ENCODE measurements around the gene DCAF15.

DNA sequence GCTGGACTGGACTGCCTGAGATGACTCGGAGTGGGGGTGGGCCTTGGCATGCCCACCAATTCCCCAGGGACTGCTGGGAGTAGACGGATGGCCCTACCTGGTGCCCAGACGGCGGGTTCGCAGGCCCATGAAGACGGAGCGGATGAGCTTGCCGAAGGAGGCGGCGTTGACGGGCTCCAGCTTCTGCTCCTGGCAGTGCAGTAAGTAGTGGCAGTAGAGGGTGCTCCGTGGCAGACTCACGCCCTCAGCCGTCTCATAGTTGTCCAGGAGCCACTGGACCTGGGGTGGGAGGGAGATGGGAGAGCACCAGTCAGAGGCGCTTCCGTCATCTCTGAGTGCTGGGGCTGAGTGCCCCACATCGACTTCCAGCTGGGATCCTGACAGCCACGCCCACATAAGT lies 17.6 kb downstream of the DCAF15 start:
- TF ChIP-seq, protein P1, sequence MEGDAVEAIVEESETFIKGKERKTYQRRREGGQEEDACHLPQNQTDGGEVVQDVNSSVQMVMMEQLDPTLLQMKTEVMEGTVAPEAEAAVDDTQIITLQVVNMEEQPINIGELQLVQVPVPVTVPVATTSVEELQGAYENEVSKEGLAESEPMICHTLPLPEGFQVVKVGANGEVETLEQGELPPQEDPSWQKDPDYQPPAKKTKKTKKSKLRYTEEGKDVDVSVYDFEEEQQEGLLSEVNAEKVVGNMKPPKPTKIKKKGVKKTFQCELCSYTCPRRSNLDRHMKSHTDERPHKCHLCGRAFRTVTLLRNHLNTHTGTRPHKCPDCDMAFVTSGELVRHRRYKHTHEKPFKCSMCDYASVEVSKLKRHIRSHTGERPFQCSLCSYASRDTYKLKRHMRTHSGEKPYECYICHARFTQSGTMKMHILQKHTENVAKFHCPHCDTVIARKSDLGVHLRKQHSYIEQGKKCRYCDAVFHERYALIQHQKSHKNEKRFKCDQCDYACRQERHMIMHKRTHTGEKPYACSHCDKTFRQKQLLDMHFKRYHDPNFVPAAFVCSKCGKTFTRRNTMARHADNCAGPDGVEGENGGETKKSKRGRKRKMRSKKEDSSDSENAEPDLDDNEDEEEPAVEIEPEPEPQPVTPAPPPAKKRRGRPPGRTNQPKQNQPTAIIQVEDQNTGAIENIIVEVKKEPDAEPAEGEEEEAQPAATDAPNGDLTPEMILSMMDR (IDR thresholded peaks at IDR 0.05), result no peak
- TF ChIP-seq POLR2A (IDR thresholded peaks at IDR 0.05), result no peak
